ENCODE data around the gene P2RY13. TPM values are rescaled to one million over a fixed set of nuclear protein-coding genes. Genes with fewer than 3 reads are reported as not detected.

The P2RY13 gene
- 2.5 TPM for total RNA-seq
- 0.71 TPM for polyA plus RNA-seq (ENCODE audit: insufficient read depth, low read depth, low replicate concordance)
- long read RNA-seq, donor 1, result 0 reads
- long read RNA-seq, donor 2, result 0 reads
- long read RNA-seq, donor 3, partial matches to known transcripts, result 0 of 1 reads
- long read RNA-seq, donor 3, other reads (novel, unspliced or antisense), result 0 of 1 reads
- long read RNA-seq, donor 4, result 0 reads
- long read RNA-seq, donor 5, result 0 reads
- long read RNA-seq, donor 6, partial matches to known transcripts, result 0 of 2 reads
- long read RNA-seq, donor 6, other reads (novel, unspliced or antisense), result 0 of 2 reads
- long read RNA-seq, donor 7, result 0 reads
- long read RNA-seq, donor 8, result 0 reads
- long read RNA-seq, donor 9, partial matches to known transcripts, result 0 of 1 reads
- long read RNA-seq, donor 9, other reads (novel, unspliced or antisense), result 0 of 1 reads
- long read RNA-seq, donor 10, partial matches to known transcripts, result 0 of 1 reads
- long read RNA-seq, donor 10, other reads (novel, unspliced or antisense), result 0 of 1 reads

GRCh38 chr3:151329363-151329762 lies at the start of gene P2RY13:
TSS of gene P2RY13 (minus strand) at chr3:151329549. CDS start at chr3:151329528, 21 bp downstream.
- FAIRE-seq (no peak), DNase-seq (no peak)
- H3K4me1 ChIP-seq (ENCODE audit: control insufficient read depth in 2 of 3, insufficient read depth in 2 of 3, low read depth in 1 of 3, low read length in 3 of 3), result no peaks in the 10 kb centered on the region
- no peak within 1 kb of the TSS for H3K27ac ChIP-seq (ENCODE audit: low read depth in 2 of 2, low read length in 2 of 2)
- H3K4me3 ChIP-seq (ENCODE audit: low read length in 3 of 3), result no peak within 1 kb of the TSS
- no peak within 1 kb of the TSS for H3K9ac ChIP-seq (ENCODE audit: low read length in 3 of 3)
- TF ChIP-seq, protein P1, sequence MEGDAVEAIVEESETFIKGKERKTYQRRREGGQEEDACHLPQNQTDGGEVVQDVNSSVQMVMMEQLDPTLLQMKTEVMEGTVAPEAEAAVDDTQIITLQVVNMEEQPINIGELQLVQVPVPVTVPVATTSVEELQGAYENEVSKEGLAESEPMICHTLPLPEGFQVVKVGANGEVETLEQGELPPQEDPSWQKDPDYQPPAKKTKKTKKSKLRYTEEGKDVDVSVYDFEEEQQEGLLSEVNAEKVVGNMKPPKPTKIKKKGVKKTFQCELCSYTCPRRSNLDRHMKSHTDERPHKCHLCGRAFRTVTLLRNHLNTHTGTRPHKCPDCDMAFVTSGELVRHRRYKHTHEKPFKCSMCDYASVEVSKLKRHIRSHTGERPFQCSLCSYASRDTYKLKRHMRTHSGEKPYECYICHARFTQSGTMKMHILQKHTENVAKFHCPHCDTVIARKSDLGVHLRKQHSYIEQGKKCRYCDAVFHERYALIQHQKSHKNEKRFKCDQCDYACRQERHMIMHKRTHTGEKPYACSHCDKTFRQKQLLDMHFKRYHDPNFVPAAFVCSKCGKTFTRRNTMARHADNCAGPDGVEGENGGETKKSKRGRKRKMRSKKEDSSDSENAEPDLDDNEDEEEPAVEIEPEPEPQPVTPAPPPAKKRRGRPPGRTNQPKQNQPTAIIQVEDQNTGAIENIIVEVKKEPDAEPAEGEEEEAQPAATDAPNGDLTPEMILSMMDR (IDR thresholded peaks at IDR 0.05; ENCODE audit: borderline replicate concordance, extremely low read depth, insufficient read depth), result no peak
- intact Hi-C loops (cut with DNase I), result no loop called here
- no peaks in the 10 kb centered on the region for H3K27me3 ChIP-seq (ENCODE audit: control insufficient read depth, insufficient read depth, low read length)
- no peaks in the 10 kb centered on the region for H3K36me3 ChIP-seq (ENCODE audit: control insufficient read depth in 2 of 3, insufficient read depth in 3 of 3, low read length in 3 of 3)
- no peaks in the 10 kb centered on the region for H3K9me3 ChIP-seq (ENCODE audit: control insufficient read depth in 2 of 3, insufficient read depth in 1 of 3, low read length in 3 of 3)

DNA sequence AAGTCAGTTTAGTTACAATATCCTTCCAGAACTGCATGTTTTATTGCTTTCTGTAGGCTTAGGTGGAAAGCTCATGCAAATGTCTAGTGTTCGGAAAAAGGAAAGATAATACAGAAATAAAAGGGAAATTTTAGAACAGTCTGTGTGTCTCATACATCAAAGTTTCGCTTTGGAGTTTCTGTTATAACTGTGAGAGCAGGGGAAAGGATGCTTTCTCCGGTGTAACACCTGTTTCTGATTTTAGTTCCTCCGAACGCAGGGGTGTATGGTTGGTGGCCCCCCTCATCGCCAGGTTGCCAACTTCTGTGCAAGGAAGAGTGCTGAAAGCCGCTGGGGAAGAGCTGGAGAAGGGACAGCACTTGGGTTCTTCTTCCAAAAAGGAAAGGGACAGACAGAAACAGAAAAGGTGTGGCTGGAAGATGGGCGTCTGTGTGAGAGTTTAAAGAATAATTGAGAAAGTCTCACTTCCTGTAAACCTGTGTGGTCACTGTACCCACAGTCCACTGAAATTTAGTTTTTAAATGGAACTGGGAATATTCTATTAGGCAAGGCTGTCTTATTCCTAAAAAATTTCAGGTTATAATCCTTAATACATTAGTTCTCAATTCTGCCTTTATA lies 48.5 kb upstream of the P2RY13 start:
- H3K27me3 ChIP-seq (ENCODE audit: control insufficient read depth, insufficient read depth, low read length), result no peaks in the 10 kb centered on the region
- TF ChIP-seq, protein P1 (IDR thresholded peaks at IDR 0.05; ENCODE audit: borderline replicate concordance, extremely low read depth, insufficient read depth), result no peak
- H3K4me1 ChIP-seq (ENCODE audit: control insufficient read depth in 2 of 3, insufficient read depth in 2 of 3, low read depth in 1 of 3, low read length in 3 of 3), result no peaks in the 10 kb centered on the region
- DNase-seq (no peak), FAIRE-seq (no peak)
- intact Hi-C loops (cut with DNase I), result no loop called here
- H3K36me3 ChIP-seq (ENCODE audit: control insufficient read depth in 2 of 3, insufficient read depth in 3 of 3, low read length in 3 of 3), result no peaks in the 10 kb centered on the region
- no peak overlapping the region for H3K27ac ChIP-seq (ENCODE audit: low read depth in 2 of 2, low read length in 2 of 2)
- H3K9ac ChIP-seq (ENCODE audit: low read length in 3 of 3), result no peak overlapping the region
- no peaks in the 10 kb centered on the region for H3K9me3 ChIP-seq (ENCODE audit: control insufficient read depth in 2 of 3, insufficient read depth in 1 of 3, low read length in 3 of 3)
- no peak overlapping the region for H3K4me3 ChIP-seq (ENCODE audit: low read length in 3 of 3)

GRCh38 chr3:151372063-151372820 lies 42.9 kb upstream of the P2RY13 start:
- Histone ChIP-seq H3K4me1 (ENCODE audit: control insufficient read depth in 2 of 3, insufficient read depth in 2 of 3, low read depth in 1 of 3, low read length in 3 of 3) (peaks cover 0 to 2% (median 0%) of the 10 kb centered on the region in 3 donors), H3K36me3 (ENCODE audit: control insufficient read depth in 2 of 3, insufficient read depth in 3 of 3, low read length in 3 of 3) (no peaks in the 10 kb centered on the region), H3K9ac (ENCODE audit: low read length in 3 of 3) (no peak overlapping the region), H3K4me3 (ENCODE audit: low read length in 3 of 3) (no peak overlapping the region), H3K9me3 (ENCODE audit: control insufficient read depth in 2 of 3, insufficient read depth in 1 of 3, low read length in 3 of 3) (no peaks in the 10 kb centered on the region), H3K27me3 (ENCODE audit: control insufficient read depth, insufficient read depth, low read length) (no peaks in the 10 kb centered on the region), H3K27ac (ENCODE audit: low read depth in 2 of 2, low read length in 2 of 2) (no peak overlapping the region)
- intact Hi-C loops (cut with DNase I), result no loop called here
- TF ChIP-seq, protein P1 (IDR thresholded peaks at IDR 0.05; ENCODE audit: borderline replicate concordance, extremely low read depth, insufficient read depth), result no peak
- FAIRE-seq, result no peak
- DNase-seq, result no peak
